Uterus (tissue), 4 donors: ENCODE data around the gene DGLUCY. TPM values are rescaled to one million over a fixed set of nuclear protein-coding genes. Genes with fewer than 3 reads are reported as not detected.

Experiments
- DNase-seq, 2 donors: peaks; one replicate each; pipeline ENCODE4 v3.0.0-alpha.2; 2019 to 2020
- H3K27ac ChIP-seq, 2 donors: fragments of 200-600 bp; sonication (generic); 1 replicate in 1 of 2; 2 replicates in 1 of 2; pipeline ENCODE4 v1.5.1; 2016 to 2018
- H3K27me3 ChIP-seq, 2 donors: fragments of 200-600 bp; sonication (generic); one replicate each; pipeline ENCODE4 v1.5.1; 2018 to 2019; ENCODE audit warnings: control low read depth in 1 of 2
- H3K36me3 ChIP-seq, 2 donors: fragments of 200-600 bp; sonication (generic); one replicate each; pipeline ENCODE4 v1.5.1; 2019; ENCODE audit warnings: control low read depth in 1 of 2
- H3K4me1 ChIP-seq, 2 donors: fragments of 200-600 bp; sonication (generic); one replicate each; pipeline ENCODE4 v1.5.1; 2018 to 2019; ENCODE audit warnings: control low read depth in 1 of 2
- H3K4me3 ChIP-seq, 2 donors: fragments of 200-600 bp; sonication (generic); 1 replicate in 1 of 2; 2 replicates in 1 of 2; pipeline ENCODE4 v1.5.1; 2018 to 2019; ENCODE audit warnings: mild to moderate bottlenecking in 1 of 2
- H3K9me3 ChIP-seq, 2 donors: fragments of 200-600 bp; sonication (generic); one replicate each; pipeline ENCODE4 v1.5.1; 2019; ENCODE audit warnings: control low read depth in 1 of 2
- CTCF ChIP-seq, 4 experiments: fragments of 200-600 bp in 2 of 4; fragments of 450-650 bp in 2 of 4; sonication (generic) in 2 of 4; IDR thresholded peaks; one replicate each; pipeline ENCODE4 v1.5.1; 2016 to 2019; ENCODE audit warnings: antibody characterized with exemption in 4 of 4, mild to moderate bottlenecking in 2 of 4, moderate library complexity in 1 of 4
- POLR2A ChIP-seq, 2 donors: fragments of 450-650 bp; IDR thresholded peaks; one replicate each; pipeline ENCODE4 v1.6.1; 2016; ENCODE audit warnings: antibody characterized with exemption in 2 of 2, mild to moderate bottlenecking in 1 of 2, moderate library complexity in 1 of 2
- intact Hi-C: fragments of 100-400 bp; cut with DNase I; formaldehyde crosslinking; loops from one replicate; pipeline ENCODE4 v1.15.1; 2023; ENCODE audit warnings: low total_unique reads
- total RNA-seq, 4 donors: library from RNA; depleted of rRNA in 3 of 4; stranded (reverse); fragments of >200 nt in 3 of 4; gene quantifications; one replicate each; pipeline versions ENCODE4 v1.1.0 to v1.2.4, GENCODE V29; 2014 to 2023
- donor health status: DM: yes; HTN: yes; CAD: no.

DGLUCY gene
- total RNA-seq, 4 donors from 2014 or later, result 14.7 to 81.5 (median 61.6) TPM

GRCh38 chr14:91138511-91139359, 24.9 kb downstream of the DGLUCY start:
- Histone ChIP-seq H3K4me1 (no peaks in the 10 kb centered on the region), H3K27ac (no peak overlapping the region), H3K4me3 (no peak overlapping the region), H3K36me3 (no peaks in the 10 kb centered on the region), H3K9me3 (no peaks in the 10 kb centered on the region), H3K27me3 (no peaks in the 10 kb centered on the region)
- TF ChIP-seq CTCF (IDR thresholded peaks at IDR 0.05) (peak in 2 of 4 experiments; percentile 13 to 23), POLR2A (IDR thresholded peaks at IDR 0.05) (no peak)
- intact Hi-C loops, result no loop called here
- DNase-seq, result no peak

GRCh38 chr14:91139776-91140175, 25.9 kb downstream of the DGLUCY start:
- Histone ChIP-seq H3K4me1 (peaks cover 0 to 6% of the 10 kb centered on the region in 2 donors), H3K27me3 (no peaks in the 10 kb centered on the region), H3K36me3 (no peaks in the 10 kb centered on the region), H3K27ac (no peak overlapping the region), H3K9me3 (no peaks in the 10 kb centered on the region), H3K4me3 (no peak overlapping the region)
- no peak for DNase-seq
- TF ChIP-seq POLR2A (IDR thresholded peaks at IDR 0.05), result no peak
- no peak for TF ChIP-seq CTCF (IDR thresholded peaks at IDR 0.05)
- intact Hi-C loops, result no loop called here

- no peaks in the 10 kb centered on the region for H3K9me3 ChIP-seq
- H3K4me1 ChIP-seq, result peaks cover 0 to 6% of the 10 kb centered on the region in 2 donors
- TF ChIP-seq CTCF (IDR thresholded peaks at IDR 0.05) (peak in 3 of 4 experiments; percentile 27 to 46 (median 41)), POLR2A (IDR thresholded peaks at IDR 0.05) (no peak)
- intact Hi-C loops, result no loop called here
- DNase-seq, result no peak
- H3K27ac ChIP-seq, result no peak overlapping the region
- no peak overlapping the region for H3K4me3 ChIP-seq
- no peaks in the 10 kb centered on the region for H3K27me3 ChIP-seq
- no peaks in the 10 kb centered on the region for H3K36me3 ChIP-seq
Observed at GRCh38 chr14:91140672-91141071, 26.8 kb downstream of the DGLUCY start.

GRCh38 chr14:91142214-91142668, 28.4 kb downstream of the DGLUCY start:
- H3K4me1 ChIP-seq, result peaks cover 0 to 6% of the 10 kb centered on the region in 2 donors
- intact Hi-C loops, result no loop called here
- H3K36me3 ChIP-seq, result no peaks in the 10 kb centered on the region
- no peak for DNase-seq
- H3K27ac ChIP-seq, result no peak overlapping the region
- no peak overlapping the region for H3K4me3 ChIP-seq
- TF ChIP-seq CTCF (IDR thresholded peaks at IDR 0.05), result no peak
- TF ChIP-seq POLR2A (IDR thresholded peaks at IDR 0.05), result no peak
- no peaks in the 10 kb centered on the region for H3K27me3 ChIP-seq
- no peaks in the 10 kb centered on the region for H3K9me3 ChIP-seq

GRCh38 chr14:91143862-91144261, 30.0 kb downstream of the DGLUCY start:
- DNase-seq, result no peak
- Histone ChIP-seq H3K27ac (peak overlapping the region in 1 of 2 donors; percentile 46), H3K4me3 (no peak overlapping the region), H3K36me3 (no peaks in the 10 kb centered on the region), H3K9me3 (no peaks in the 10 kb centered on the region), H3K4me1 (peaks cover 0 to 6% of the 10 kb centered on the region in 2 donors), H3K27me3 (no peaks in the 10 kb centered on the region)
- intact Hi-C loops, result no loop called here
- no peak for TF ChIP-seq POLR2A (IDR thresholded peaks at IDR 0.05)
- no peak for TF ChIP-seq CTCF (IDR thresholded peaks at IDR 0.05)
